ENCODE data around the gene GAPDH. TPM values are rescaled to one million over a fixed set of nuclear protein-coding genes. Genes with fewer than 3 reads are reported as not detected.
A peak's percentile ranks its signal among the peaks of the same experiment; 100 is the strongest.
"Not testable (repeated sequence)": the region's sequence is repeated elsewhere in the genome, so short reads cannot be mapped to it uniquely, and the experiment has no call there.

GAPDH gene
- total RNA-seq = 2,078 to 2,104 TPM (median 2,089 TPM) in 3 replicates

DNA sequence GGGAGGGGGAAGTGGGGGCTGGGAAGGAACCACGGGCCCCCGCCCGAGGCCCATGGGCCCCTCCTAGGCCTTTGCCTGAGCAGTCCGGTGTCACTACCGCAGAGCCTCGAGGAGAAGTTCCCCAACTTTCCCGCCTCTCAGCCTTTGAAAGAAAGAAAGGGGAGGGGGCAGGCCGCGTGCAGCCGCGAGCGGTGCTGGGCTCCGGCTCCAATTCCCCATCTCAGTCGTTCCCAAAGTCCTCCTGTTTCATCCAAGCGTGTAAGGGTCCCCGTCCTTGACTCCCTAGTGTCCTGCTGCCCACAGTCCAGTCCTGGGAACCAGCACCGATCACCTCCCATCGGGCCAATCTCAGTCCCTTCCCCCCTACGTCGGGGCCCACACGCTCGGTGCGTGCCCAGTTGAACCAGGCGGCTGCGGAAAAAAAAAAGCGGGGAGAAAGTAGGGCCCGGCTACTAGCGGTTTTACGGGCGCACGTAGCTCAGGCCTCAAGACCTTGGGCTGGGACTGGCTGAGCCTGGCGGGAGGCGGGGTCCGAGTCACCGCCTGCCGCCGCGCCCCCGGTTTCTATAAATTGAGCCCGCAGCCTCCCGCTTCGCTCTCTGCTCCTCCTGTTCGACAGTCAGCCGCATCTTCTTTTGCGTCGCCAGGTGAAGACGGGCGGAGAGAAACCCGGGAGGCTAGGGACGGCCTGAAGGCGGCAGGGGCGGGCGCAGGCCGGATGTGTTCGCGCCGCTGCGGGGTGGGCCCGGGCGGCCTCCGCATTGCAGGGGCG, at the start of gene GAPDH:
Gene GAPDH, plus strand, starts transcription at position 595 of the 772 bp plus-strand sequence. CDS start 316 bp downstream, outside the sequence.
- peak; percentile 83 to 89 for DNase-seq (ENCODE audit: low spot score in 2 of 2, unreplicated experiment in 2 of 2)
- H3K27ac Mint-ChIP-seq = peak within 1 kb of the TSS; percentile 100
- peak within 1 kb of the TSS; percentile 91 for H3K4me3 Mint-ChIP-seq
- H3K27me3 Mint-ChIP-seq (ENCODE audit: low read depth) = no peaks in the 10 kb centered on the region
- peaks cover 64% of the 10 kb centered on the region for H3K4me1 Mint-ChIP-seq
- H3K9me3 Mint-ChIP-seq = no peaks in the 10 kb centered on the region
- peaks cover 24% of the 10 kb centered on the region for H3K36me3 Mint-ChIP-seq
- TF ChIP-seq, protein P1, sequence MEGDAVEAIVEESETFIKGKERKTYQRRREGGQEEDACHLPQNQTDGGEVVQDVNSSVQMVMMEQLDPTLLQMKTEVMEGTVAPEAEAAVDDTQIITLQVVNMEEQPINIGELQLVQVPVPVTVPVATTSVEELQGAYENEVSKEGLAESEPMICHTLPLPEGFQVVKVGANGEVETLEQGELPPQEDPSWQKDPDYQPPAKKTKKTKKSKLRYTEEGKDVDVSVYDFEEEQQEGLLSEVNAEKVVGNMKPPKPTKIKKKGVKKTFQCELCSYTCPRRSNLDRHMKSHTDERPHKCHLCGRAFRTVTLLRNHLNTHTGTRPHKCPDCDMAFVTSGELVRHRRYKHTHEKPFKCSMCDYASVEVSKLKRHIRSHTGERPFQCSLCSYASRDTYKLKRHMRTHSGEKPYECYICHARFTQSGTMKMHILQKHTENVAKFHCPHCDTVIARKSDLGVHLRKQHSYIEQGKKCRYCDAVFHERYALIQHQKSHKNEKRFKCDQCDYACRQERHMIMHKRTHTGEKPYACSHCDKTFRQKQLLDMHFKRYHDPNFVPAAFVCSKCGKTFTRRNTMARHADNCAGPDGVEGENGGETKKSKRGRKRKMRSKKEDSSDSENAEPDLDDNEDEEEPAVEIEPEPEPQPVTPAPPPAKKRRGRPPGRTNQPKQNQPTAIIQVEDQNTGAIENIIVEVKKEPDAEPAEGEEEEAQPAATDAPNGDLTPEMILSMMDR (IDR thresholded peaks at IDR 0.05; ENCODE audit: unreplicated experiment) = no peak

DNA sequence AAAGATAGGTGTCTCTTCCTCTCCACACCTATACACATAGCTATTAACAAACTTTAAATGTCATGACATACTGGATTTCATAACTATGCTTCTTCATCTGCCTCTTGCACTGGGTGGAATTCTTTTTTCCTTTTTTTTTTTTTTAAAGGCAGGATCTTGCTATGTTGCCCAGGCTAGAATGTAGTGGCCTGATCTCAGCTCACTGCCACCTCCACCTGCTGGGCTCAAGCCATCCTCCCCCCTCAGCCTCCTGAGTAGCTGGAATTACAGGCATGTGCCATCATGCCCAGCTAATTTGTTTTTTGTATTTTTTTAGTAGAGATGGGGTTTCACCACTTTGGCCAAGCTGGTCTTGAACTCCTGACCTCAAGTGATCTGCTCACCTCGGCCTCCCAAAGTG, 46.1 kb upstream of the GAPDH start:
- no peak overlapping the region for H3K27ac Mint-ChIP-seq
- TF ChIP-seq, protein P1 (IDR thresholded peaks at IDR 0.05; ENCODE audit: unreplicated experiment) = no peak
- peaks cover 10% of the 10 kb centered on the region for H3K4me1 Mint-ChIP-seq
- H3K4me3 Mint-ChIP-seq = no peak overlapping the region
- H3K9me3 Mint-ChIP-seq = no peaks in the 10 kb centered on the region
- DNase-seq (ENCODE audit: low spot score in 2 of 2, unreplicated experiment in 2 of 2) = no peak
- no peaks in the 10 kb centered on the region for H3K27me3 Mint-ChIP-seq (ENCODE audit: low read depth)
- no peaks in the 10 kb centered on the region for H3K36me3 Mint-ChIP-seq

DNA sequence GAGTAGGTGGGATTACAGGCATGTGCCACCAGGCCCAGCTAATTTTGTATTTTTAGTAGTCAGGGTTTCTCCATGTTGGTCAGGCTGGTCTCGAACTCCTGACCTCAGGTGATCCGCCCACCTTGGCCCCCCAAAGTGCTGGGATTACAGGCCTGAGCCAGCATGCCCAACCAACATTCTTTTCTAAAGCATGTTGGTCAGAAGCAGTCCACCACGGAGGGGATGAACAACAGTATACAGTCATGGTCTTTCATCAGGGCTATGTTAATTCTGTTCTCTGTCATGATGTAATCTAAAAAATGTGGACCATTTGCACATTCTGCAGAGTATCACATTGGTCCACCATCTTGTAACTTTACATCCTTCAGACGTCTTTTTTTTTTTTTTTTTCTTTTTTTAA, 44.9 kb upstream of the GAPDH start:
- Mint-ChIP-seq H3K4me3 (no peak overlapping the region), H3K27ac (no peak overlapping the region), H3K36me3 (no peaks in the 10 kb centered on the region), H3K27me3 (ENCODE audit: low read depth) (no peaks in the 10 kb centered on the region), H3K4me1 (peaks cover 13% of the 10 kb centered on the region), H3K9me3 (no peaks in the 10 kb centered on the region)
- no peak for DNase-seq (ENCODE audit: low spot score in 2 of 2, unreplicated experiment in 2 of 2)
- TF ChIP-seq, protein P1 (IDR thresholded peaks at IDR 0.05; ENCODE audit: unreplicated experiment) = no peak

DNA sequence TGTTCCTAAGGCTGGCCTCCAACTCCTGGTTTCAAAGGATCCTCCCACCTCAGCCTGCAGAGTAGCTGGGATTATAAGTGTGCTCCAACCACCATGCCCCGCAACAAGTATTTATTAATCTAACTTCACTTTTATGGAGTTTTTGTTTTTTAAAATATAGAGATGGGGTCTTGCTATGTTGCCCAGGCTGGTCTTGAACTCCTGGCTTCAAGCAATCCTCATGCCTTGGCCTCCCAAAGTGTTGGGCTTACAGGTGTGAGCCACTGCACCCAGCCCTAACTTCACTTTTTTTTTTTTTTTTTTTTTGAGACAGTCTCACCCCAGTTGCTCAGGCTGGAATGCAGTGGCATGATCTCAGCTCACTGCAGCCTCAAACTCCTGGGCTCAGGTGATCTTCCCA, 43.6 kb upstream of the GAPDH start:
- not testable (repeated sequence) for H3K27me3 Mint-ChIP-seq (ENCODE audit: low read depth); H3K9me3 Mint-ChIP-seq

DNA sequence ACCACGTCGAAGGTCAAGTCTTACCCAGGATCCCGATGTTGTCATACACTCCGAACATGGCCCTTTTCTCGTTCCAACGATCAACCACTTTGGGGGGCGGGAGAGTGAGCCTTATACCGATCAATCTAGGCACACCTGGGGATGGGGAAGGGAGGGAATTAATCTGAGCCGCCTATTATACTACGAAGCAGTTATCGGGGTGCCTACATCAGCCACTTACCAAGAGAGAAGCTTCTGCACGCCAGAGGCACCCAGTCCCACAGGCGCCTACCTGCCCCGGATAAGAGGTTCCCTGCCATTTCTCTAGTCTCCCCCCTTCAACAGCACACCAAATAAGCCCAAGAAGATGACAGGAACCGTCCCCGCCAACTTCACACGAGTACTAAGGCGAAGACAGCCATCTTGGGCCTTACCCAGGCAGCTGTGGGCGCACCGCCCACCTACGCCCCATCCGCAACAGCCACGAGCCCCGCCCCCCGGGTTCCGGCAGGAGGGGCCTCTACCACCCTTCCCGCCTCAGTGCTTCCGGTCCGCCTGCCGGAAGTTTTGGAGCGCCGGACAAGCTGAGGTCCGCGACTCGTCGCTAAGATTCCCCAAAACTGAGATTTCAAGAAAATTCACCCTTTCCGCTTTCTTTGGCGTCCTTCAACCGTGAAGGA, 41.4 kb upstream of the GAPDH start, which contains the start of gene MRPL51:
Gene MRPL51, minus strand, starts transcription at position 425 of the 659 bp plus-strand sequence. Its CDS starts 126 bp downstream, at position 299.
- peak within 1 kb of the TSS; percentile 90 for H3K4me3 Mint-ChIP-seq
- peak; percentile 94 to 97 for DNase-seq (ENCODE audit: low spot score in 2 of 2, unreplicated experiment in 2 of 2)
- H3K9me3 Mint-ChIP-seq = no peaks in the 10 kb centered on the region
- TF ChIP-seq, protein P1 (IDR thresholded peaks at IDR 0.05; ENCODE audit: unreplicated experiment) = no peak
- H3K4me1 Mint-ChIP-seq = peaks cover 24% of the 10 kb centered on the region
- peaks cover 6% of the 10 kb centered on the region for H3K36me3 Mint-ChIP-seq
- H3K27me3 Mint-ChIP-seq (ENCODE audit: low read depth) = no peaks in the 10 kb centered on the region
- H3K27ac Mint-ChIP-seq = peak within 1 kb of the TSS; percentile 97

More for the DNA sequence above, 43.6 kb upstream of the GAPDH start:
- DNase-seq (ENCODE audit: low spot score in 2 of 2, unreplicated experiment in 2 of 2); H3K36me3 Mint-ChIP-seq; H3K4me3 Mint-ChIP-seq; H3K27ac Mint-ChIP-seq: not testable (repeated sequence)
- H3K4me1 Mint-ChIP-seq = peaks cover 24% of the 10 kb centered on the region

Data from mesothelial cell of epicardium (in vitro differentiated cells).